ENCODE data around the gene NLRP6.

DNA sequence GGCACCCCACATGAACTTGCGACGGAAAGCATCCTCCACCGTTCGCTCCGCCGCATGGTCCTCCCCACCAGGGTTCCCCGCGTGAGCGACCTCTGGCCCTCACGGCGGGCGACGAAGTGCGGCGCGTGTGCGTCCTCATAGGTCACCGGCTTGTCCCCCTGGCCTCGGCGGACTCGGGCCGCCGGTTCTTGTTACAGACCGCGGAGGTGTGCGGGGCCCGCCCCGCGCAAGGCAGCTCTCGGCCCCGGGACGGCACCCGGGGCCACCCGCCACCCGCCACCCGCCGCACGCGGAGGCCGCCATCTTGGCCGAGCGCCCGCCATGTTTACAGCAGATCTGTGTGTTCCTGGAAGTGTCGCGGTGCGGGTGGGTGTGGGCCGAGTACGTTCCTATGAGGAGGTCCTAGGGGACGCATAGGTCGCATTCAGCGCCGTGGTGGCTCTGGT, 25.9 kb downstream of the NLRP6 start:
- TF ChIP-seq, protein P1, sequence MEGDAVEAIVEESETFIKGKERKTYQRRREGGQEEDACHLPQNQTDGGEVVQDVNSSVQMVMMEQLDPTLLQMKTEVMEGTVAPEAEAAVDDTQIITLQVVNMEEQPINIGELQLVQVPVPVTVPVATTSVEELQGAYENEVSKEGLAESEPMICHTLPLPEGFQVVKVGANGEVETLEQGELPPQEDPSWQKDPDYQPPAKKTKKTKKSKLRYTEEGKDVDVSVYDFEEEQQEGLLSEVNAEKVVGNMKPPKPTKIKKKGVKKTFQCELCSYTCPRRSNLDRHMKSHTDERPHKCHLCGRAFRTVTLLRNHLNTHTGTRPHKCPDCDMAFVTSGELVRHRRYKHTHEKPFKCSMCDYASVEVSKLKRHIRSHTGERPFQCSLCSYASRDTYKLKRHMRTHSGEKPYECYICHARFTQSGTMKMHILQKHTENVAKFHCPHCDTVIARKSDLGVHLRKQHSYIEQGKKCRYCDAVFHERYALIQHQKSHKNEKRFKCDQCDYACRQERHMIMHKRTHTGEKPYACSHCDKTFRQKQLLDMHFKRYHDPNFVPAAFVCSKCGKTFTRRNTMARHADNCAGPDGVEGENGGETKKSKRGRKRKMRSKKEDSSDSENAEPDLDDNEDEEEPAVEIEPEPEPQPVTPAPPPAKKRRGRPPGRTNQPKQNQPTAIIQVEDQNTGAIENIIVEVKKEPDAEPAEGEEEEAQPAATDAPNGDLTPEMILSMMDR (IDR thresholded peaks at IDR 0.05), result no peak
- no peak for TF ChIP-seq POLR2A (IDR thresholded peaks at IDR 0.05)
